SK-N-SH (cell line): ENCODE data around the gene FOXL1.

Source experiments
- CTCF ChIP-seq: fragments of 200-600 bp; sonication (generic); IDR thresholded peaks from 2 replicates; pipeline ENCODE4 v1.6.1; 2017; ENCODE audit warnings: antibody characterized with exemption, mild to moderate bottlenecking, moderate library complexity
- EP300 ChIP-seq, 2 experiments: IDR thresholded peaks; 2 replicates each; pipeline versions ENCODE4 v1.4.0 to v1.6.1; 2012; ENCODE audit warnings: borderline replicate concordance in 1 of 2, low read depth in 1 of 2, low read length in 1 of 2
- JUND ChIP-seq: IDR thresholded peaks from 2 replicates; pipeline ENCODE4 v1.4.0; 2012
- MXI1 ChIP-seq: IDR thresholded peaks from 2 replicates; pipeline ENCODE4 v1.6.1; 2012; ENCODE audit warnings: mild to moderate bottlenecking, low read depth, low read length, improper control_type of control experiment
- NFIC ChIP-seq: IDR thresholded peaks from 2 replicates; pipeline ENCODE4 v1.4.0; 2012; ENCODE audit warnings: borderline replicate concordance
- POLR2AphosphoS5 ChIP-seq: IDR thresholded peaks from 2 replicates; pipeline ENCODE4 v1.6.1; 2012; ENCODE audit warnings: low read depth, low read length
- RAD21 ChIP-seq: IDR thresholded peaks from 2 replicates; pipeline ENCODE4 v1.6.1; 2012; ENCODE audit warnings: mild to moderate bottlenecking, low read length
- TF ChIP-seq, protein P1 (sequence below): fragments of 150-350 bp; IDR thresholded peaks from 2 replicates; pipeline ENCODE4 v1.6.1; 2017; ENCODE audit warnings: antibody characterized with exemption, low read length, low read depth, borderline replicate concordance
- TF ChIP-seq, protein P2 (sequence below): IDR thresholded peaks from 2 replicates; pipeline ENCODE4; 2012
- TF ChIP-seq, protein P3 (sequence below): IDR thresholded peaks from 2 replicates; pipeline ENCODE4 v1.4.0; 2012; ENCODE audit warnings: low read depth, borderline replicate concordance

GRCh38 chr16:86626284-86626683, 47.9 kb downstream of the FOXL1 start:
- TF ChIP-seq RAD21 (no peak), CTCF (no peak), JUND (no peak), NFIC (no peak), POLR2AphosphoS5 (no peak), EP300 (IDR thresholded peaks at IDR 0.05; ENCODE audit: borderline replicate concordance in 1 of 2, low read depth in 1 of 2, low read length in 1 of 2) (no peak), MXI1 (no peak)
- TF ChIP-seq, protein P1, sequence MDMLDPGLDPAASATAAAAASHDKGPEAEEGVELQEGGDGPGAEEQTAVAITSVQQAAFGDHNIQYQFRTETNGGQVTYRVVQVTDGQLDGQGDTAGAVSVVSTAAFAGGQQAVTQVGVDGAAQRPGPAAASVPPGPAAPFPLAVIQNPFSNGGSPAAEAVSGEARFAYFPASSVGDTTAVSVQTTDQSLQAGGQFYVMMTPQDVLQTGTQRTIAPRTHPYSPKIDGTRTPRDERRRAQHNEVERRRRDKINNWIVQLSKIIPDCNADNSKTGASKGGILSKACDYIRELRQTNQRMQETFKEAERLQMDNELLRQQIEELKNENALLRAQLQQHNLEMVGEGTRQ = no peak
- TF ChIP-seq, protein P2, sequence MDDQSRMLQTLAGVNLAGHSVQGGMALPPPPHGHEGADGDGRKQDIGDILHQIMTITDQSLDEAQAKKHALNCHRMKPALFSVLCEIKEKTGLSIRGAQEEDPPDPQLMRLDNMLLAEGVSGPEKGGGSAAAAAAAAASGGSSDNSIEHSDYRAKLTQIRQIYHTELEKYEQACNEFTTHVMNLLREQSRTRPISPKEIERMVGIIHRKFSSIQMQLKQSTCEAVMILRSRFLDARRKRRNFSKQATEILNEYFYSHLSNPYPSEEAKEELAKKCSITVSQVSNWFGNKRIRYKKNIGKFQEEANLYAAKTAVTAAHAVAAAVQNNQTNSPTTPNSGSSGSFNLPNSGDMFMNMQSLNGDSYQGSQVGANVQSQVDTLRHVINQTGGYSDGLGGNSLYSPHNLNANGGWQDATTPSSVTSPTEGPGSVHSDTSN = no peak
- TF ChIP-seq, protein P3, sequence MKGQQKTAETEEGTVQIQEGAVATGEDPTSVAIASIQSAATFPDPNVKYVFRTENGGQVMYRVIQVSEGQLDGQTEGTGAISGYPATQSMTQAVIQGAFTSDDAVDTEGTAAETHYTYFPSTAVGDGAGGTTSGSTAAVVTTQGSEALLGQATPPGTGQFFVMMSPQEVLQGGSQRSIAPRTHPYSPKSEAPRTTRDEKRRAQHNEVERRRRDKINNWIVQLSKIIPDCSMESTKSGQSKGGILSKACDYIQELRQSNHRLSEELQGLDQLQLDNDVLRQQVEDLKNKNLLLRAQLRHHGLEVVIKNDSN = no peak
